Measurements from ENCODE around the gene CFAP119. TPM values are rescaled to one million over a fixed set of nuclear protein-coding genes. Genes with fewer than 3 reads are reported as not detected.
A peak's percentile ranks its signal among the peaks of the same experiment; 100 is the strongest.

The CFAP119 gene
- total and polyA plus RNA-seq, 2 of the 8 experiments (the other 6 are each of a cell fraction or from before 2014, with no cell fraction given): 5.6 to 6.0 TPM

- Histone ChIP-seq H3K36me3 (ENCODE audit: control insufficient read depth in 2 of 4, insufficient read depth in 4 of 4, low read length in 3 of 4) (peaks cover 11 to 25% (median 17%) of the 10 kb centered on the region in 4 experiments; a peak in 6 of 8 replicates), H2BK12ac (ENCODE audit: low read depth, low read length) (no peak overlapping the region), H3K27ac (ENCODE audit: low read depth, low read length) (peak overlapping the region; percentile 3; the same call in 1 of the 2 replicates), H3K56ac (replicated peaks; ENCODE audit: insufficient read length, low read depth, low read length) (peak overlapping the region; percentile 86), H2BK5ac (ENCODE audit: low read depth, low read length) (no peak overlapping the region), H3K27me3 (replicated peaks in 1 of 4; ENCODE audit: control insufficient read depth in 3 of 4, extremely low read depth in 1 of 4, insufficient read depth in 3 of 4, low read length in 3 of 4) (no peaks in the 10 kb centered on the region; a peak in 1 of 7 replicates), H3K18ac (ENCODE audit: extremely low read depth, low read length) (peak overlapping the region; percentile 78), H4K8ac (ENCODE audit: extremely low read depth, insufficient read depth, low read length) (peak overlapping the region; percentile 87), H3K79me2 (ENCODE audit: control insufficient read depth in 1 of 2, insufficient read depth in 2 of 2, low read length in 2 of 2) (peaks cover 0 to 17% of the 10 kb centered on the region in 2 experiments; a peak in 2 of 4 replicates), H4K20me1 (replicated peaks in 1 of 2; ENCODE audit: control insufficient read depth in 1 of 2, insufficient read depth in 2 of 2, low read length in 2 of 2) (no peaks in the 10 kb centered on the region), H3K23me2 (ENCODE audit: low read depth, low read length) (peaks cover 9% of the 10 kb centered on the region; the same call in 1 of the 2 replicates), H4K91ac (replicated peaks; ENCODE audit: insufficient read length, low read length) (no peak overlapping the region), H3K4ac (replicated peaks; ENCODE audit: insufficient read length, low read depth, low read length) (peak overlapping the region; percentile 23), H2BK20ac (ENCODE audit: low read length) (no peak overlapping the region), H3K4me3 (ENCODE audit: extremely low read depth in 1 of 4, insufficient read depth in 2 of 4, low read depth in 3 of 4, low read length in 4 of 4) (peak overlapping the region; percentile 70 to 99 (median 84)), H2BK120ac (replicated peaks; ENCODE audit: low read depth, low read length) (no peak overlapping the region), H3K9me3 (ENCODE audit: insufficient read depth in 2 of 2, low read depth in 1 of 2, low read length in 1 of 2) (no peaks in the 10 kb centered on the region), H2BK15ac (ENCODE audit: low read length) (no peak overlapping the region), H2AFZ (ENCODE audit: low read length) (no peak overlapping the region), H4K5ac (ENCODE audit: insufficient read length, low read depth, low read length) (peak overlapping the region; percentile 48), H3K4me1 (replicated peaks in 1 of 4; ENCODE audit: control insufficient read depth in 3 of 4, insufficient read depth in 4 of 4, low read length in 3 of 4) (peaks cover 0 to 8% (median 0%) of the 10 kb centered on the region in 4 experiments; a peak in 2 of 7 replicates), H3K4me2 (ENCODE audit: insufficient read depth in 1 of 2, low read depth in 2 of 2, low read length in 2 of 2) (peak overlapping the region; percentile 94), H2AK5ac (ENCODE audit: low read depth, low read length) (no peak overlapping the region), H3K23ac (ENCODE audit: insufficient read length) (no peak overlapping the region), H3K9ac (replicated peaks in 1 of 4; ENCODE audit: extremely low read depth in 1 of 4, low read depth in 3 of 4, low read length in 3 of 4) (peak overlapping the region; percentile 54 to 79 (median 72)), H3K14ac (ENCODE audit: insufficient read length) (no peak overlapping the region), H3K79me1 (ENCODE audit: low read depth, low read length) (peaks cover 9% of the 10 kb centered on the region)
- ChIA-PET CTCF (ENCODE audit: partially characterized antibody) (interaction anchor here (1.1 to 1.5 kb wide), 5 partner anchors 7 to 110 kb away, joined by 3 to 8 read pairs (median 3); no protein-coding TSS in a partner anchor), POLR2A (ENCODE audit: partially characterized antibody) (interaction anchor here (0.5 to 2.8 kb wide), 16 partner anchors 8 to 115 kb away, joined by 3 to 40 read pairs (median 4); no protein-coding TSS in a partner anchor)
- FAIRE-seq (no peak), DNase-seq (ENCODE audit: low read depth in 1 of 2, low spot score in 2 of 2) (peak in 1 of 2 experiments; percentile 62)
- 19% methylated on average over 17 of the region's 57 CpGs; no CpG with 5 or more reads in 1 of the 2 experiments for WGBS, 2 experiments (ENCODE audit: extremely low coverage in 1 of 2, insufficient coverage in 1 of 2, insufficient read length in 1 of 2, insufficient replicate concordance in 2 of 2, low coverage in 1 of 2, low lambda C conversion rate in 2 of 2, missing lambda C conversion rate in 1 of 2)
- TF ChIP-seq SP2 (IDR thresholded peaks at IDR 0.05; ENCODE audit: low read length) (no peak), PHF8 (conservative IDR thresholded peaks at IDR 0.05; ENCODE audit: low read depth, low read length) (peak; percentile 41; the same call in 1 of the 2 replicates), KDM4A (IDR thresholded peaks at IDR 0.05; ENCODE audit: low read depth, low read length, severe bottlenecking) (peak; percentile 26), RNF2 (IDR thresholded peaks at IDR 0.05; ENCODE audit: borderline replicate concordance, low read depth, low read length, missing control alignments, poor library complexity, severe bottlenecking) (no peak), MAX (IDR thresholded peaks at IDR 0.05) (0 out of 2 replicates have a peak, but pooled peaks have one; percentile 10), TBP (IDR thresholded peaks at IDR 0.05; ENCODE audit: low read depth, low read length) (no peak), E2F6 (IDR thresholded peaks at IDR 0.05) (0 out of 2 replicates have a peak, but pooled peaks have one; percentile 17), HDAC6 (IDR thresholded peaks at IDR 0.05; ENCODE audit: low read depth, low read length) (no peak), GTF2F1 (IDR thresholded peaks at IDR 0.05; ENCODE audit: borderline replicate concordance, low read depth, low read length) (no peak)
These were observed 24.5 kb upstream of the CFAP119 start for GRCh38 chr16:30786115-30786935.

All from H1 (cell line).